K562 (cell line): ENCODE results near the gene TNFAIP8L2. TPM values are rescaled to one million over a fixed set of nuclear protein-coding genes. Genes with fewer than 3 reads are reported as not detected.

ENCODE experiments used
- ATAC-seq: fragments of 200-7000 bp; cut with Tn5 transposase; 3 replicates; pipeline ENCODE4 v1.9.1; 2020; ENCODE audit warnings: moderate library complexity
- BruUV-seq: library from RNA; stranded (reverse); fragments of 400-500 nt; replicated peaks from 2 replicates; lab custom pipeline; 2021; lab: Mats Ljungman, UMichigan
- CTCF ChIA-PET: fragments of 300-600 bp; formaldehyde crosslinking; extraction: SDS; loops from one replicate; lab custom pipeline; 2021; ENCODE audit warnings: low intra/inter-chr PET ratio; lab: Yijun Ruan, JAX
- POLR2A ChIA-PET: fragments of 300-600, 350-650 bp; sonication (Branson Sonifier 250); formaldehyde crosslinking; extraction: SDS; loops from one replicate; lab custom pipeline; 2021; ENCODE audit warnings: antibody characterized with exemption, inconsistent platforms; lab: Yijun Ruan, JAX
- DNase-seq, 4 experiments: peaks; one replicate each; pipeline versions ENCODE4 v3.0.0 to v3.0.0-alpha.2; 2011 to 2018; ENCODE audit warnings: low spot score in 3 of 4, mixed read lengths in 3 of 4; ENCODE audit errors: extremely low read depth in 1 of 4
- FAIRE-seq: peaks from 2 replicates; lab custom pipeline; 2011; peaks lifted over from hg19 to GRCh38; lab: Jason Lieb, UNC
- H2AFZ ChIP-seq: 2 replicates; pipeline ENCODE4 v1.6.0; 2011; ENCODE audit warnings: low read depth, low read length, control low read depth, inconsistent platforms
- H3K27ac ChIP-seq: fragments of 200-600 bp; 3 replicates; pipeline ENCODE4 v1.8.0; 2011; ENCODE audit warnings: low read depth, mild to moderate bottlenecking, control low read depth, inconsistent platforms, low read length, moderate library complexity, mixed read lengths; ENCODE audit errors: extremely low read depth
- H3K27me3 ChIP-seq, 2 experiments: fragments of 300-600 bp in 1 of 2; 2 replicates in 1 of 2; 3 replicates in 1 of 2; pipeline versions ENCODE4 v1.6.0 to v1.8.0; 2011; ENCODE audit warnings: inconsistent platforms in 2 of 2, low read length in 2 of 2, mild to moderate bottlenecking in 1 of 2, mixed read lengths in 1 of 2, moderate library complexity in 1 of 2; ENCODE audit not compliant: control insufficient read depth in 2 of 2, insufficient read depth in 2 of 2
- H3K36me3 ChIP-seq: fragments of 300-600 bp; 3 replicates; pipeline ENCODE4 v1.8.0; 2011; ENCODE audit warnings: mild to moderate bottlenecking, low read length, inconsistent platforms; ENCODE audit not compliant: control insufficient read depth, insufficient read depth
- H3K4me1 ChIP-seq, 2 experiments: fragments of 200-600 bp in 1 of 2; replicated peaks in 1 of 2; 2 replicates in 1 of 2; 3 replicates in 1 of 2; pipeline versions ENCODE4 v1.5.1 to v1.8.0; 2011; ENCODE audit warnings: inconsistent platforms in 2 of 2, low read length in 2 of 2, mild to moderate bottlenecking in 1 of 2, mixed read lengths in 1 of 2, moderate library complexity in 1 of 2; ENCODE audit not compliant: control insufficient read depth in 2 of 2, insufficient read depth in 2 of 2
- H3K4me2 ChIP-seq: 2 replicates; pipeline ENCODE4 v1.6.1; 2011; ENCODE audit warnings: low read length, control low read depth, inconsistent platforms, mixed read lengths; ENCODE audit not compliant: insufficient read depth
- H3K4me3 ChIP-seq: fragments of 200-600 bp; sonication (generic), shearing (Covaris generic); 2 replicates; pipeline ENCODE4 v1.5.1; 2016; ENCODE audit warnings: control low read depth, inconsistent platforms
- H3K79me2 ChIP-seq: fragments of 200-600 bp; 3 replicates; pipeline ENCODE4 v1.8.0; 2011; ENCODE audit warnings: low read length, inconsistent platforms; ENCODE audit not compliant: control insufficient read depth, insufficient read depth
- H3K9ac ChIP-seq, 2 experiments: 2 replicates each; pipeline versions ENCODE4 v1.6.0 to v1.6.1; 2011; ENCODE audit warnings: low read depth in 2 of 2, low read length in 2 of 2, control low read depth in 1 of 2, inconsistent platforms in 1 of 2, mild to moderate bottlenecking in 1 of 2, mixed read lengths in 1 of 2; ENCODE audit not compliant: insufficient read depth in 1 of 2
- H3K9me1 ChIP-seq: one replicate; pipeline ENCODE4 v1.6.0; 2011; ENCODE audit warnings: inconsistent platforms, mild to moderate bottlenecking, low read length, moderate library complexity; ENCODE audit not compliant: control insufficient read depth, insufficient read depth
- H3K9me3 ChIP-seq: replicated peaks from 2 replicates; pipeline ENCODE4 v1.5.1; 2011; ENCODE audit warnings: low read depth, low read length, inconsistent platforms; ENCODE audit not compliant: control insufficient read depth, insufficient read depth
- H4K20me1 ChIP-seq: replicated peaks from 2 replicates; pipeline ENCODE4 v1.6.1; 2011; ENCODE audit warnings: low read length, inconsistent platforms, mixed read lengths; ENCODE audit not compliant: control insufficient read depth, insufficient read depth
- ATF2 ChIP-seq: sonication (generic); formaldehyde crosslinking; IDR thresholded peaks from 2 replicates; pipeline ENCODE4 v1.8.1; 2022; ENCODE audit warnings: missing genetic modification reagents
- CGGBP1 ChIP-seq: fragments of 250-450 bp; sonication (Bioruptor Pico); IDR thresholded peaks from 2 replicates; pipeline ENCODE4 v1.9.0; 2021; ENCODE audit warnings: mild to moderate bottlenecking
- CHCHD3 ChIP-seq: fragments of 250-450 bp; sonication (Bioruptor Pico); IDR thresholded peaks from 2 replicates; pipeline ENCODE4 v2.1.2; 2022; ENCODE audit warnings: mild to moderate bottlenecking
- COPS2 ChIP-seq: fragments of 450-650 bp; conservative IDR thresholded peaks from 2 replicates; pipeline ENCODE4 v1.6.1; 2016; ENCODE audit warnings: mild to moderate bottlenecking, moderate library complexity
- CXXC5 ChIP-seq: fragments of 250-450 bp; sonication (Bioruptor Pico); IDR thresholded peaks from 2 replicates; pipeline ENCODE4 v1.8.0; 2022; ENCODE audit warnings: inconsistent platforms, mild to moderate bottlenecking, moderate library complexity
- E2F8 ChIP-seq: fragments of 450-650 bp; IDR thresholded peaks from 2 replicates; pipeline ENCODE4 v1.7.1; 2018; ENCODE audit warnings: mild to moderate bottlenecking, low read depth; ENCODE audit not compliant: partially characterized antibody
- ETS2 ChIP-seq: IDR thresholded peaks from 2 replicates; pipeline ENCODE4 v1.6.1; 2016; ENCODE audit warnings: borderline replicate concordance, missing genetic modification characterization, mild to moderate bottlenecking, moderate library complexity, missing compliant biosample characterization; ENCODE audit not compliant: poor library complexity, severe bottlenecking
- GTF2E2 ChIP-seq: fragments of 200-800 bp; sonication (Bioruptor generic); IDR thresholded peaks from 2 replicates; pipeline ENCODE4 v1.6.1; 2016; ENCODE audit warnings: missing genetic modification characterization, missing compliant biosample characterization
- HMG20A ChIP-seq: fragments of 450-650 bp; formaldehyde crosslinking; conservative IDR thresholded peaks from 2 replicates; pipeline ENCODE4 v1.4.0; 2020; ENCODE audit warnings: mild to moderate bottlenecking, mixed read lengths
- HOMEZ ChIP-seq: fragments of 250-450 bp; sonication (Bioruptor Pico); IDR thresholded peaks from 2 replicates; pipeline ENCODE4 v1.4.0; 2020; ENCODE audit warnings: mild to moderate bottlenecking, moderate library complexity
- LEF1 ChIP-seq: fragments of 450-650 bp; IDR thresholded peaks from 2 replicates; pipeline ENCODE4 v1.6.1; 2016; ENCODE audit warnings: mild to moderate bottlenecking
- STAG1 ChIP-seq: sonication (generic); formaldehyde crosslinking; IDR thresholded peaks from 2 replicates; pipeline ENCODE4 v1.5.0; 2020; ENCODE audit warnings: missing genetic modification reagents, borderline replicate concordance
- ZNF263 ChIP-seq: sonication (generic); formaldehyde crosslinking; IDR thresholded peaks from 2 replicates; pipeline ENCODE4 v1.8.0; 2022; ENCODE audit warnings: mild to moderate bottlenecking, missing genetic modification reagents, borderline replicate concordance
- ZNF518B ChIP-seq: fragments of 250-450 bp; sonication (Bioruptor Pico); IDR thresholded peaks from 2 replicates; pipeline ENCODE4 v1.5.0; 2021; ENCODE audit warnings: mild to moderate bottlenecking, moderate library complexity
- whole genome bisulfite sequencing: fragments of 100-300 bp; shearing (Covaris generic); methylation state at CpG from one replicate; pipeline ENCODE4 v1.1.6; 2016; ENCODE audit warnings: low coverage, mixed read lengths; ENCODE audit not compliant: insufficient coverage; ENCODE audit errors: missing lambda C conversion rate; 5-methylcytosine and 5-hydroxymethylcytosine counted together
- in situ Hi-C: fragments of 300-500 bp; cut with MboI; formaldehyde crosslinking; loops from 4 replicates; pipeline ENCODE4 v1.15.0; 2018; ENCODE audit warnings: inconsistent platforms, mixed read lengths
- intact Hi-C: fragments of 100-400 bp; cut with micrococcal nuclease; formaldehyde crosslinking; loops from 2 replicates; pipeline ENCODE4 v1.14.2; 2022
- polyA plus RNA-seq, 8 experiments: library from polyadenylated mRNA; depleted of rRNA in 4 of 8; stranded (reverse) in 5 of 8; unstranded in 3 of 8; fragments of >200 nt; fragmentation: Nextera tagmentation in 2 of 8; fragmentation: Illumina TruSeq in 1 of 8; extraction: Ambion mirVana in 2 of 8; extraction: Trizol in 1 of 8; gene quantifications; 2 replicates each; pipeline versions ENCODE4 v1.2.1 to v1.2.3, GENCODE V29; 2011 to 2014; ENCODE audit warnings: inconsistent platforms in 1 of 8, missing spikeins in 1 of 8
- total RNA-seq, 7 experiments: library from RNA; depleted of rRNA in 6 of 7; stranded (reverse); fragments of >200 nt in 6 of 7; fragmentation: Illumina TruSeq in 2 of 7; extraction: Trizol in 2 of 7; gene quantifications; 2 replicates each; pipeline versions ENCODE4 v1.2.1 to v1.2.3, GENCODE V29; 2011 to 2021; ENCODE audit warnings: low replicate concordance in 1 of 7

TNFAIP8L2 gene
- total and polyA plus RNA-seq, 9 of the 15 experiments (the other 6 are each of a cell fraction or from before 2014, with no cell fraction given): 0.05 to 1.7 (median 0.52) TPM

- no peaks in the 10 kb centered on the region for H4K20me1 ChIP-seq
- 98% methylated on average over 10 of the region's 10 CpGs for WGBS
- H3K9me1 ChIP-seq: no peaks in the 10 kb centered on the region
- ChIA-PET CTCF (no interaction called here), POLR2A (no interaction called here)
- H3K4me1 ChIP-seq: peaks cover 4 to 5% of the 10 kb centered on the region in 2 experiments; a peak in 2 of 5 replicates
- no peak overlapping the region for H3K4me2 ChIP-seq
- no peak overlapping the region for H2AFZ ChIP-seq
- H3K27ac ChIP-seq: no peak overlapping the region
- intact Hi-C loops: no loop called here
- H3K9me3 ChIP-seq: no peaks in the 10 kb centered on the region
- FAIRE-seq (no peak), ATAC-seq (no peak), DNase-seq (no peak)
- BruUV-seq: no TSS peak
- H3K4me3 ChIP-seq: no peak overlapping the region
- H3K27me3 ChIP-seq: no peaks in the 10 kb centered on the region
- H3K36me3 ChIP-seq: peaks cover 54% of the 10 kb centered on the region
- no peak overlapping the region for H3K9ac ChIP-seq
- in situ Hi-C loops: no loop called here
- H3K79me2 ChIP-seq: peaks cover 27% of the 10 kb centered on the region
- TF ChIP-seq ETS2 (tag) (no peak), STAG1 (no peak), CGGBP1 (CRISPR knock-in tag) (no peak), COPS2 (no peak), CHCHD3 (CRISPR knock-in tag) (no peak), GTF2E2 (tag) (no peak), CXXC5 (CRISPR knock-in tag) (no peak), ZNF263 (no peak), HMG20A (CRISPR knock-in tag) (no peak), ZNF518B (CRISPR knock-in tag) (no peak), E2F8 (no peak), LEF1 (no peak), HOMEZ (no peak), ATF2 (CRISPR knock-in tag) (no peak)
These were observed 27.8 kb downstream of the TNFAIP8L2 start for GRCh38 chr1:151184211-151184610.
